ENCODE results near the gene C16orf54. TPM values are rescaled to one million over a fixed set of nuclear protein-coding genes. Genes with fewer than 3 reads are reported as not detected.

Gene C16orf54
- total and polyA plus RNA-seq, 9 of the 15 experiments (the other 6 are each of a cell fraction or from before 2014, with no cell fraction given), result 0.09 TPM; not detected in 8

DNA sequence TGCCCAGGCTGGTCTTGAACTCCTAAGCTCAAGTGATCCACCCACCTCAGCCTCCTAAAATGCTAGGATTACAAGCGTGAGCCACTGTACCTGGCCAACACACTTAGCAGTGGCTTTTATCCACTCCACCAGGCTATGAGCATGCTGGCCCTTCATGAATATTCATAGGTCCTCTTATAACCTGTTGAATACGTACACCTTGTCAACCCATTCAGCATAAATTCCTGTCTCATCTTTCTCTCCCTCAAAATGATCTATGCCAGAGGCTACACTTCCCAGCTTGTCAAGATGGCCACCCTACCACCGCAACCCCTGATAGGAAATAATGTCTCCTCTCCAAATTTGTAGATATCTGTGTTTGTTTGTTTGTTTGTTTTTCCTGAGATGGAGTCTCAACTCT lies 21.3 kb upstream of the C16orf54 start:
- 50% methylated on average over 3 of the region's 3 CpGs for WGBS (ENCODE audit: insufficient coverage, low coverage, missing lambda C conversion rate)
- Histone ChIP-seq H3K79me2 (ENCODE audit: control insufficient read depth, insufficient read depth, low read length) (no peaks in the 10 kb centered on the region), H3K27me3 (ENCODE audit: control insufficient read depth in 2 of 2, insufficient read depth in 2 of 2, low read length in 2 of 2) (no peaks in the 10 kb centered on the region), H4K20me1 (replicated peaks; ENCODE audit: control insufficient read depth, insufficient read depth, low read length) (no peaks in the 10 kb centered on the region), H3K4me3 (no peak overlapping the region), H3K4me2 (ENCODE audit: insufficient read depth, low read length) (no peak overlapping the region), H3K27ac (ENCODE audit: extremely low read depth, low read depth, low read length) (no peak overlapping the region), H3K9me3 (replicated peaks; ENCODE audit: control insufficient read depth, insufficient read depth, low read depth, low read length) (no peaks in the 10 kb centered on the region), H3K9me1 (ENCODE audit: control insufficient read depth, insufficient read depth, low read length) (no peaks in the 10 kb centered on the region), H3K36me3 (ENCODE audit: control insufficient read depth, insufficient read depth, low read length) (no peaks in the 10 kb centered on the region), H3K4me1 (replicated peaks in 1 of 2; ENCODE audit: control insufficient read depth in 2 of 2, insufficient read depth in 2 of 2, low read length in 2 of 2) (peaks cover 6 to 11% of the 10 kb centered on the region in 2 experiments), H2AFZ (ENCODE audit: low read depth, low read length) (no peak overlapping the region), H3K9ac (ENCODE audit: insufficient read depth in 1 of 2, low read depth in 2 of 2, low read length in 2 of 2) (no peak overlapping the region)
- intact Hi-C loops (cut with micrococcal nuclease) (no loop called here), in situ Hi-C loops (cut with MboI) (no loop called here)
- no peak for ATAC-seq
- TF ChIP-seq PHF8 (IDR thresholded peaks at IDR 0.05; ENCODE audit: borderline replicate concordance, low read length) (no peak), MAFF (IDR thresholded peaks at IDR 0.05; ENCODE audit: low read length) (no peak), ZNF764 (CRISPR knock-in tag; IDR thresholded peaks at IDR 0.05; ENCODE audit: low read depth) (no peak), ZNF146 (CRISPR knock-in tag; IDR thresholded peaks at IDR 0.05; ENCODE audit: unreplicated experiment) (no peak)
- TF ChIP-seq, protein P1, sequence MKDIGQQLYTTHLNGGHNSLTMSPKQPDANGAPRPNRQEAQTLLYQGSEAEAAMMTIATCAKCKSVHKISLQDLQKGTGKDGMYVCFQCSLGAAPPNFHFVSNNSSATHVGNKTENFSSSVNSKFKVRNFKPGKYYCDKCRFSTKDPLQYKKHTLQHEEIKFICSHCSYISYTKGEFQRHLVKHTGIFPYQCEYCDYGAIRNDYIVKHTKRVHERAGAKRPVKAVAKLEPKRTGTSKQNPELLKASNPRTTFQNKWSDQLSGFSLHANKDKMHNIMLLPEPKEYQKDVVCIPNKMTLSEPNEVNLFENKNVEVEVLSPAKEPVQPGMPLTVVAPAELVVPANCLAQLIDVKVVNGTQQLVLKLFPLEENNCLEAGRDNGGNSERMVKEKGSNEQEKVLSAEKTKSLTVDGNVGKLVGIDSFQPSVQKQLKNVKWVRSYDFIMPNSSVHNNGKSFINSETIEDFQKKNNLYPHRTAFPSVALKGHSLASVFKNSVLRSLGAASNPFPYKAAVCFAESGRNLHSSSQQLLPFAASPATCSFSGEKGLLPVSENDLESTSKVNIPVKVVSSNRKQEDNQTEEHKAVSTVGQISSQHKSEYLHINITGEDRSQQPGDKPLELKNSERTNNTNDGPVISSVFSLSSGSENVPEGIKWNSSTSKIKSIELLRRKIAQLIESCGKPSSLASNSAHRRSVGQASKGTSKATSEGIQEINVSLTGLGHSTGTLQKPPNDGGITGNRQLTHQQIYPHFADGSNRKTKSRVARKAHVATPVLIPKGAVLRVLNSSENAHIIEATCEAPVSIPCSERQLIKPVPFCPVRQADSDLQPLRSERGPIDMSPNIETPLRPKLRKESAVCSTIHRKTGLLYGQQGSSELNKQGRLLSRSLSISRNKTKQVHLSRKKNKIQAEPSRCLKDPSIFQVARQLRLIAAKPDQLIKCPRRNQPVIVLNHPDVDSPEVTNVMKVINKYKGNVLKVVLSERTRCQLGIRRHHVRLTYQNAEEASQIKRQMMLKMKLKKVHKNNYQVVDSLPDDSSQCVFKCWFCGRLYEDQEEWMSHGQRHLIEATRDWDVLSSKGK (CRISPR knock-in tag; IDR thresholded peaks at IDR 0.05), result no peak
- TF ChIP-seq, protein P2, sequence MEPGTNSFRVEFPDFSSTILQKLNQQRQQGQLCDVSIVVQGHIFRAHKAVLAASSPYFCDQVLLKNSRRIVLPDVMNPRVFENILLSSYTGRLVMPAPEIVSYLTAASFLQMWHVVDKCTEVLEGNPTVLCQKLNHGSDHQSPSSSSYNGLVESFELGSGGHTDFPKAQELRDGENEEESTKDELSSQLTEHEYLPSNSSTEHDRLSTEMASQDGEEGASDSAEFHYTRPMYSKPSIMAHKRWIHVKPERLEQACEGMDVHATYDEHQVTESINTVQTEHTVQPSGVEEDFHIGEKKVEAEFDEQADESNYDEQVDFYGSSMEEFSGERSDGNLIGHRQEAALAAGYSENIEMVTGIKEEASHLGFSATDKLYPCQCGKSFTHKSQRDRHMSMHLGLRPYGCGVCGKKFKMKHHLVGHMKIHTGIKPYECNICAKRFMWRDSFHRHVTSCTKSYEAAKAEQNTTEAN (CRISPR knock-in tag; IDR thresholded peaks at IDR 0.05), result no peak
- POLR2A ChIA-PET, result interaction anchor here (0.6 to 1.0 kb wide), 2 partner anchors 10 to 67 kb away, joined by 3 read pairs; no protein-coding TSS in a partner anchor
- CTCF ChIA-PET (ENCODE audit: low intra/inter-chr PET ratio), result no interaction called here
- no peak for FAIRE-seq
- BruUV-seq (replicated peaks), result no TSS peak
- DNase-seq (ENCODE audit: extremely low read depth in 1 of 4, low spot score in 3 of 4), result no peak
